GM18499 (cell line): Measurements from ENCODE around the gene ZNF619.

Experiments used
- ATAC-seq: cut with Tn5 transposase; IDR thresholded peaks from one replicate; pipeline ENCODE4 v1.9.1; 2021; ENCODE audit warnings: moderate number of reproducible peaks; ENCODE audit not compliant: insufficient read depth, unreplicated experiment

Gene ZNF619

DNA sequence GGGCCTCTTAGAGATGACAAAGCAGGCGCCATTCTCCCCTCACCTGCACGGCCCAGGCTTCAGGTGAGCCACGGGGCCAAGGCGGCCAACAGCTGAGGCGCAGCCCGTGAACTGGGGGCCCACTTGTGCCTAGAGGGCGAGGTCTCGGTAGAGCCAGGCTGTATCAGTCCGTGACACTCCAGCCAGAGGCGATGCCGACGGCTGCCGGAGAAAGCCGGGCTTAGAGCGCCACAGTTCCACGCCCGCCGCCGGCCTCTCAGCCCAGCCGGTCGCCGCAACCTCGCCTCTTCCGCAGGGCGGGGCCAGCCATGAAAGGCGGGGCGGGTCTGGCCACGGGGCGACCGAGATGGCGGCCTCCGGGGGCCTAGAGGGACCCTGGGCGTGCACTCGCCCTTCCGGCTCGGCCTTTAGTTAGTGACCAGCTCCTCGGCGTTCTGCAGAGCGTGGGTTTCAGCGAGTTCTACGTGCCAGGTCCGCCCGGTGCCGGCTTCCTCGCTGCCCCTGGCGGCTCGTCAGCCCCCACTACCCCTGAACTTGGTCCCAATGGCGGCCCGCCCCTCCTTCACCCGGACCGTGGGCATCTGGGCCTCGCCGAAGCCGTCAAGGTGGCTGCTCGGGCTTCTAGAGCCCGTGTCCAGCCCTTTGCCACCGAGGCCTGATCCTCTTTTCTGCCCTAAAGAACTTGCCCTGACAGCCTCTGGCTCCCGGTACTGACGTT lies 47.8 kb downstream of the ZNF619 start, which contains the start of gene ZNF621:
ZNF621 (plus strand) TSS at position 393 of the 718 bp plus-strand sequence. CDS start 881 bp downstream, outside the sequence.
- peak; percentile 83 for ATAC-seq

DNA sequence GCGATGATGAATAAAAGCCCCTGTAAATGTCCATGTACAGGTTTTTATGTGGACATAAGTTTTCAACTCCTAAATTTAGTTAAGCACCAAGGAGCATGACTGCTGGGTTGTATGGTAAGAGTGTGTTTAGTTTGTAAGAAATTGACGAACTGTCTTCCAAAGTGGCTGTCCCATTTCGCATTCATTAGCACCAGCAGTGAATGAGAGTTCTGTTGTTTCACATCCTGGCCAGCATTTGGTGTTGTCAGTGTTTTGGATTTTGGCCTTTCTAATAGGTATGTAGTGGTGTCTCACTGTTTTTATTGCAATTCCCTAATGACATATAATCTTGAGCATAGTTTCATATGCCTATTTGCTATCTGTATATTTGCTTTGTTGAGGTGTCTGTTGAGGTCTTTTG lies 51.5 kb downstream of the ZNF619 start:
- ATAC-seq = no peak

DNA sequence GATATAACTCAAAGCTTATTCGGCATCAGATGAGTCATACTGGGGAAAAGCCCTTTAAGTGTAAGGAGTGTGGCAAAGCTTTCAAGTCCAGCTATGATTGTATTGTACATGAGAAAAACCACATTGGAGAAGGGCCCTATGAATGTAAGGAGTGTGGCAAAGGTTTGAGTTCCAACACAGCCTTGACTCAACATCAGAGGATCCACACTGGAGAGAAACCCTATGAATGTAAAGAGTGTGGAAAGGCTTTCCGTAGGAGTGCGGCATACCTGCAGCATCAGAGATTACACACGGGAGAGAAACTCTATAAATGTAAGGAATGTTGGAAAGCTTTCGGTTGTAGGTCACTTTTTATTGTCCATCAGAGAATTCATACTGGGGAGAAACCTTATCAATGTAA lies 55.3 kb downstream of the ZNF619 start:
- ATAC-seq = no peak

DNA sequence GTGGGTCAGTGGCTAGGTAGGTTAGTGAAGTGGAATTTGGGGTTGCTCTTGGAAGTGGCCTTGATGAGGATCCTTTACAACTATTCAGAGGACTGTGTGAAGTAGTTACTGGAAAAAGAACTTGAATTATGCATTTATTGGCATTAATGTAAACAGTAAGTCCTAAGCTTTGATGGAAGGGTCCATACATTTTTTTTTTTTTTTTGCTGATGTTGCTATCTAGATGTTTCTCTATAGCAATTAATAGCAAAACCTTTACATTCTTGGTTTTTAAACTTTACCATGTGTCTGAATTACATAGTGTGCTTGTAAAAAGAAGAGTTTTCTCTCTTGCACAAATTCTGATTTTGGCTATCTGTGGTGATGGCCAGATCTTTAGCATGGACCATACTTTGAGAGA lies 57.4 kb downstream of the ZNF619 start:
- ATAC-seq = no peak
